HG02623 (cell line): ENCODE data around the gene HEYL.
"Not testable (repeated sequence)": the region's sequence is repeated elsewhere in the genome, so short reads cannot be mapped to it uniquely, and the experiment has no call there.

Experiments
- ATAC-seq: cut with Tn5 transposase; IDR thresholded peaks from one replicate; pipeline ENCODE4 v1.9.1; 2021; ENCODE audit warnings: moderate library complexity; ENCODE audit not compliant: unreplicated experiment

Gene HEYL

GRCh38 chr1:39613250-39613649 is 26.2 kb downstream of the HEYL start:
- no peak for ATAC-seq

- ATAC-seq, result peak; percentile 45
These were observed 29.7 kb downstream of the HEYL start for GRCh38 chr1:39609618-39610331.

GRCh38 chr1:39608921-39609320 is 30.5 kb downstream of the HEYL start:
- no peak for ATAC-seq

GRCh38 chr1:39603677-39604076 is 35.8 kb downstream of the HEYL start:
- ATAC-seq, result not testable (repeated sequence)

GRCh38 chr1:39601667-39602255 is 37.7 kb downstream of the HEYL start:
- ATAC-seq, result not testable (repeated sequence)

- no peak for ATAC-seq
These were observed 43.3 kb downstream of the HEYL start for GRCh38 chr1:39596163-39596562.

GRCh38 chr1:39593386-39593785 is 46.1 kb downstream of the HEYL start:
- no peak for ATAC-seq

GRCh38 chr1:39592069-39592468 is 47.4 kb downstream of the HEYL start:
- no peak for ATAC-seq

GRCh38 chr1:39590546-39590945 is 48.9 kb downstream of the HEYL start:
- no peak for ATAC-seq

GRCh38 chr1:39585933-39586332 is 53.5 kb downstream of the HEYL start:
- ATAC-seq, result no peak

GRCh38 chr1:39576016-39576657 is 63.3 kb downstream of the HEYL start:
- peak; percentile 44 for ATAC-seq

GRCh38 chr1:39575191-39576015 is 64.0 kb downstream of the HEYL start:
- ATAC-seq, result no peak

- no peak for ATAC-seq
These were observed 64.8 kb downstream of the HEYL start for GRCh38 chr1:39574646-39575045.
